WERI-Rb-1 (cell line): ENCODE measurements around the gene PRSS12.

Experiments
- DNase-seq: peaks from one replicate; pipeline ENCODE4 v3.0.0-alpha.2; 2020
- H3K27ac ChIP-seq: fragments of 250-450 bp; sonication (Bioruptor Pico); 2 replicates; pipeline ENCODE4 v1.5.1; 2020; ENCODE audit warnings: mild to moderate bottlenecking, moderate library complexity
- H3K27me3 ChIP-seq: fragments of 250-450 bp; sonication (Bioruptor Pico); 2 replicates; pipeline ENCODE4 v1.5.1; 2021; ENCODE audit warnings: mild to moderate bottlenecking, low read depth, moderate library complexity; ENCODE audit not compliant: insufficient read depth, severe bottlenecking
- H3K36me3 ChIP-seq: fragments of 250-450 bp; sonication (Bioruptor Pico); 2 replicates; pipeline ENCODE4 v1.5.1; 2020; ENCODE audit warnings: mild to moderate bottlenecking, moderate library complexity
- H3K4me3 ChIP-seq: 2 replicates; pipeline ENCODE4 v1.5.1; 2011; ENCODE audit warnings: low read depth, mild to moderate bottlenecking, control low read depth, low read length
- H3K9me3 ChIP-seq: fragments of 250-450 bp; sonication (Bioruptor Pico); 2 replicates; pipeline ENCODE4 v1.5.1; 2021; ENCODE audit warnings: mild to moderate bottlenecking, moderate library complexity; ENCODE audit not compliant: severe bottlenecking
- TF ChIP-seq, protein P1 (sequence below): IDR thresholded peaks from 2 replicates; pipeline ENCODE4 v1.5.1; 2011; ENCODE audit warnings: low read depth, mild to moderate bottlenecking, control low read depth, inconsistent platforms, low read length

PRSS12 gene

GRCh38 chr4:118373614-118374255 is 20.9 kb upstream of the PRSS12 start:
- no peak overlapping the region for H3K27ac ChIP-seq
- TF ChIP-seq, protein P1, sequence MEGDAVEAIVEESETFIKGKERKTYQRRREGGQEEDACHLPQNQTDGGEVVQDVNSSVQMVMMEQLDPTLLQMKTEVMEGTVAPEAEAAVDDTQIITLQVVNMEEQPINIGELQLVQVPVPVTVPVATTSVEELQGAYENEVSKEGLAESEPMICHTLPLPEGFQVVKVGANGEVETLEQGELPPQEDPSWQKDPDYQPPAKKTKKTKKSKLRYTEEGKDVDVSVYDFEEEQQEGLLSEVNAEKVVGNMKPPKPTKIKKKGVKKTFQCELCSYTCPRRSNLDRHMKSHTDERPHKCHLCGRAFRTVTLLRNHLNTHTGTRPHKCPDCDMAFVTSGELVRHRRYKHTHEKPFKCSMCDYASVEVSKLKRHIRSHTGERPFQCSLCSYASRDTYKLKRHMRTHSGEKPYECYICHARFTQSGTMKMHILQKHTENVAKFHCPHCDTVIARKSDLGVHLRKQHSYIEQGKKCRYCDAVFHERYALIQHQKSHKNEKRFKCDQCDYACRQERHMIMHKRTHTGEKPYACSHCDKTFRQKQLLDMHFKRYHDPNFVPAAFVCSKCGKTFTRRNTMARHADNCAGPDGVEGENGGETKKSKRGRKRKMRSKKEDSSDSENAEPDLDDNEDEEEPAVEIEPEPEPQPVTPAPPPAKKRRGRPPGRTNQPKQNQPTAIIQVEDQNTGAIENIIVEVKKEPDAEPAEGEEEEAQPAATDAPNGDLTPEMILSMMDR, result no peak
- H3K27me3 ChIP-seq, result no peaks in the 10 kb centered on the region
- H3K36me3 ChIP-seq, result no peaks in the 10 kb centered on the region
- H3K9me3 ChIP-seq, result peaks cover 7% of the 10 kb centered on the region
- H3K4me3 ChIP-seq, result no peak overlapping the region
- DNase-seq, result no peak

GRCh38 chr4:118372251-118372650 is 19.4 kb upstream of the PRSS12 start:
- Histone ChIP-seq H3K27me3 (no peaks in the 10 kb centered on the region), H3K36me3 (no peaks in the 10 kb centered on the region), H3K4me3 (no peak overlapping the region), H3K9me3 (peaks cover 4% of the 10 kb centered on the region), H3K27ac (no peak overlapping the region)
- TF ChIP-seq, protein P1, result no peak
- DNase-seq, result no peak

- H3K36me3 ChIP-seq, result no peaks in the 10 kb centered on the region
- TF ChIP-seq, protein P1, result no peak
- no peak for DNase-seq
- H3K4me3 ChIP-seq, result no peak overlapping the region
- H3K27ac ChIP-seq, result no peak overlapping the region
- no peaks in the 10 kb centered on the region for H3K27me3 ChIP-seq
- peaks cover 4% of the 10 kb centered on the region for H3K9me3 ChIP-seq
Observed at GRCh38 chr4:118369231-118369630, 16.4 kb upstream of the PRSS12 start.

GRCh38 chr4:118367872-118368271 is 15.1 kb upstream of the PRSS12 start:
- TF ChIP-seq, protein P1, result no peak
- Histone ChIP-seq H3K27me3 (no peaks in the 10 kb centered on the region), H3K9me3 (peaks cover 4% of the 10 kb centered on the region), H3K4me3 (no peak overlapping the region), H3K27ac (no peak overlapping the region), H3K36me3 (no peaks in the 10 kb centered on the region)
- no peak for DNase-seq

DNA sequence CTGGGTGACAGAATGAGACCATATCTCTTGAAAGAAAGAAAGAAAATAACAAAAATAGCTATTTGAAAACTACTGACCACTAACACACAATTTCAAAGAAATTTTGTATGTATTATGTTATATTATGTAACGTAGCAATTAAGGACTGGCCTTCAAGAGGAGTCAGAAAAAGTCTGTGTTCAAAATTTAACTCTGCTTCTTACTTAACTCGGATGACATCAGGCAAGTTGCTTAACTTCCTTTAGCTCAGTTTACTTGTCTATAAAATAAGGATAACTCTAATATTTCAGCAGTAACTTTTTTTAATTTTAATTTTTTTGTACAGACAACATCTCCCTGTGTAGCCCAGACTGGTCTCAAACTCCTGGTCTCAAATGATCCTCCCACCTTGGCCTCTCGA is 14.6 kb upstream of the PRSS12 start:
- Histone ChIP-seq H3K9me3 (peaks cover 4% of the 10 kb centered on the region), H3K27ac (no peak overlapping the region), H3K4me3 (no peak overlapping the region), H3K36me3 (no peaks in the 10 kb centered on the region), H3K27me3 (no peaks in the 10 kb centered on the region)
- no peak for DNase-seq
- TF ChIP-seq, protein P1, result no peak

GRCh38 chr4:118363166-118363565 is 10.4 kb upstream of the PRSS12 start:
- TF ChIP-seq, protein P1, result no peak
- Histone ChIP-seq H3K27me3 (no peaks in the 10 kb centered on the region), H3K36me3 (no peaks in the 10 kb centered on the region), H3K4me3 (no peak overlapping the region), H3K9me3 (peaks cover 2% of the 10 kb centered on the region), H3K27ac (no peak overlapping the region)
- no peak for DNase-seq
